H9 (cell line): ENCODE measurements around the gene IGSF22. TPM values are rescaled to one million over a fixed set of nuclear protein-coding genes. Genes with fewer than 3 reads are reported as not detected.

Source experiments
- DNase-seq: peaks from one replicate; pipeline ENCODE4 v3.0.0-alpha.2; 2017
- H2AFZ ChIP-seq: one replicate; pipeline ENCODE4 v1.6.1; 2013; ENCODE audit warnings: mild to moderate bottlenecking, low read length, control low read depth, moderate library complexity
- H2AK5ac ChIP-seq: 2 replicates; pipeline ENCODE4 v1.6.1; 2013; ENCODE audit warnings: low read length, control low read depth, mixed read lengths; ENCODE audit not compliant: insufficient read length
- H2BK120ac ChIP-seq: one replicate; pipeline ENCODE4 v1.6.1; 2013; ENCODE audit warnings: low read depth, mild to moderate bottlenecking, low read length, control low read depth, inconsistent platforms; ENCODE audit not compliant: poor library complexity, severe bottlenecking
- H2BK12ac ChIP-seq: 2 replicates; pipeline ENCODE4 v1.6.1; 2013; ENCODE audit warnings: low read length, control low read depth, mixed read lengths, low read depth; ENCODE audit not compliant: insufficient read length
- H2BK15ac ChIP-seq: 2 replicates; pipeline ENCODE4 v1.6.1; 2013; ENCODE audit warnings: low read depth, low read length, control low read depth
- H2BK20ac ChIP-seq: one replicate; pipeline ENCODE4 v1.6.1; 2013; ENCODE audit warnings: low read depth, mild to moderate bottlenecking, low read length, control low read depth, inconsistent platforms; ENCODE audit not compliant: poor library complexity, severe bottlenecking
- H2BK5ac ChIP-seq: 2 replicates; pipeline ENCODE4 v1.6.1; 2013; ENCODE audit warnings: low read length, control low read depth, mixed read lengths; ENCODE audit not compliant: insufficient read length
- H3K14ac ChIP-seq: 2 replicates; pipeline ENCODE4 v1.6.1; 2013; ENCODE audit warnings: low read length, control low read depth; ENCODE audit not compliant: insufficient read depth
- H3K18ac ChIP-seq: 2 replicates; pipeline ENCODE4 v1.6.1; 2013; ENCODE audit warnings: low read depth, mild to moderate bottlenecking, mixed read lengths, low read length, control low read depth; ENCODE audit not compliant: insufficient read length
- H3K23ac ChIP-seq: 2 replicates; pipeline ENCODE4 v1.6.1; 2013; ENCODE audit warnings: low read length, control low read depth, mixed read lengths, low read depth; ENCODE audit not compliant: insufficient read length
- H3K23me2 ChIP-seq: 2 replicates; pipeline ENCODE4 v1.6.1; 2013; ENCODE audit warnings: low read depth, mild to moderate bottlenecking, mixed read lengths, low read length, control low read depth; ENCODE audit not compliant: insufficient read length, poor library complexity, severe bottlenecking
- H3K27ac ChIP-seq: 2 replicates; pipeline ENCODE4 v1.5.1; 2013; ENCODE audit warnings: low read length, control low read depth, mixed read lengths, low read depth; ENCODE audit not compliant: insufficient read length
- H3K27me3 ChIP-seq: 2 replicates; pipeline ENCODE4 v1.6.1; 2013; ENCODE audit warnings: low read length, control low read depth, inconsistent platforms; ENCODE audit not compliant: insufficient read depth
- H3K4ac ChIP-seq: 2 replicates; pipeline ENCODE4 v1.6.1; 2013; ENCODE audit warnings: low read depth, mild to moderate bottlenecking, control low read depth, inconsistent platforms, low read length, moderate library complexity
- H3K4me1 ChIP-seq: 2 replicates; pipeline ENCODE4 v1.6.1; 2013; ENCODE audit warnings: low read length, control low read depth, inconsistent platforms; ENCODE audit not compliant: insufficient read depth
- H3K4me2 ChIP-seq: 2 replicates; pipeline ENCODE4 v1.6.1; 2013; ENCODE audit warnings: low read length, control low read depth, mixed read lengths; ENCODE audit not compliant: insufficient read length, insufficient read depth
- H3K56ac ChIP-seq: 2 replicates; pipeline ENCODE4 v1.6.1; 2013; ENCODE audit warnings: low read depth, mild to moderate bottlenecking, mixed read lengths, low read length, control low read depth; ENCODE audit not compliant: insufficient read length
- H3K79me1 ChIP-seq: 2 replicates; pipeline ENCODE4 v1.6.1; 2013; ENCODE audit warnings: low read depth, mild to moderate bottlenecking, moderate library complexity, low read length, control low read depth, inconsistent platforms; ENCODE audit not compliant: insufficient read depth, poor library complexity, severe bottlenecking
- H3K79me2 ChIP-seq: 2 replicates; pipeline ENCODE4 v1.6.1; 2013; ENCODE audit warnings: low read length, control low read depth, inconsistent platforms; ENCODE audit not compliant: insufficient read depth
- H3K9ac ChIP-seq: 2 replicates; pipeline ENCODE4 v1.6.1; 2013; ENCODE audit warnings: low read length, control low read depth, mixed read lengths; ENCODE audit not compliant: insufficient read length; ENCODE audit errors: extremely low read depth
- H3K9me3 ChIP-seq: one replicate; pipeline ENCODE4 v1.6.1; 2013; ENCODE audit warnings: low read depth, low read length, inconsistent platforms; ENCODE audit not compliant: control insufficient read depth
- H3T11ph ChIP-seq: one replicate; pipeline ENCODE4 v1.6.1; 2013; ENCODE audit warnings: mild to moderate bottlenecking, low read length, control low read depth, inconsistent platforms
- H4K20me1 ChIP-seq: one replicate; pipeline ENCODE4 v1.6.1; 2013; ENCODE audit not compliant: control insufficient read depth, insufficient read length, insufficient read depth
- H4K5ac ChIP-seq: 2 replicates; pipeline ENCODE4 v1.6.1; 2013; ENCODE audit warnings: low read depth, mild to moderate bottlenecking, mixed read lengths, low read length, control low read depth; ENCODE audit not compliant: insufficient read length
- H4K8ac ChIP-seq: replicated peaks from 2 replicates; pipeline ENCODE4 v1.6.1; 2013; ENCODE audit warnings: low read length, control low read depth, mixed read lengths, low read depth; ENCODE audit not compliant: insufficient read length
- H4K91ac ChIP-seq: 2 replicates; pipeline ENCODE4 v1.6.1; 2013; ENCODE audit warnings: low read depth, mild to moderate bottlenecking, moderate library complexity, mixed read lengths, low read length, control low read depth; ENCODE audit not compliant: insufficient read length
- H3K27ac Mint-ChIP-seq, 3 experiments: 2 replicates in 2 of 3; 3 replicates in 1 of 3; pipeline ENCODE4 v1.8.0; 2020 to 2021; ENCODE audit warnings: mixed read lengths in 3 of 3, mild to moderate bottlenecking in 1 of 3, moderate library complexity in 1 of 3
- H3K27me3 Mint-ChIP-seq: 2 replicates; pipeline ENCODE4 v1.8.0; 2021; ENCODE audit warnings: low read depth, mild to moderate bottlenecking, moderate library complexity, mixed read lengths
- H3K36me3 Mint-ChIP-seq, 3 experiments: 2 replicates in 2 of 3; 3 replicates in 1 of 3; pipeline ENCODE4 v1.8.0; 2020 to 2021; ENCODE audit warnings: low read depth in 3 of 3, mixed read lengths in 3 of 3; ENCODE audit not compliant: insufficient read depth in 1 of 3
- H3K4me1 Mint-ChIP-seq, 2 experiments: 2 replicates each; pipeline ENCODE4 v1.8.0; 2020; ENCODE audit warnings: mixed read lengths in 2 of 2
- H3K4me3 Mint-ChIP-seq, 2 experiments: 2 replicates in 1 of 2; 3 replicates in 1 of 2; pipeline ENCODE4 v1.8.0; 2020 to 2021; ENCODE audit warnings: mild to moderate bottlenecking in 2 of 2, mixed read lengths in 2 of 2, moderate library complexity in 1 of 2
- H3K9me3 Mint-ChIP-seq, 2 experiments: 2 replicates in 1 of 2; 3 replicates in 1 of 2; pipeline ENCODE4 v1.8.0; 2020; ENCODE audit warnings: mild to moderate bottlenecking in 2 of 2, mixed read lengths in 2 of 2, moderate library complexity in 1 of 2
- CTCF ChIP-seq: fragments of 200-600 bp; sonication (generic); conservative IDR thresholded peaks from 3 replicates; pipeline ENCODE4 v1.8.0; 2021; ENCODE audit warnings: antibody characterized with exemption, mild to moderate bottlenecking
- WGBS: extraction: QIAGEN DNeasy Blood & Tissue Kit; methylation state at CpG from one replicate; pipeline ENCODE4 v1.1.7; 2013; ENCODE audit warnings: missing lambda C conversion rate, low lambda C conversion rate, mixed read lengths; ENCODE audit not compliant: insufficient read length; ENCODE audit errors: extremely low coverage; 5-methylcytosine and 5-hydroxymethylcytosine counted together
- total RNA-seq: library from RNA; stranded (reverse); gene quantifications from 2 replicates; pipeline ENCODE4 v1.2.1, GENCODE V29; 2021

The IGSF22 gene
- total RNA-seq, 1 experiment from 2014 or later = 0.35 TPM

GRCh38 chr11:18731441-18731840 lies 5.5 kb upstream of the IGSF22 start:
- H3K18ac ChIP-seq = no peak overlapping the region
- no peak overlapping the region for H2BK20ac ChIP-seq
- H2BK5ac ChIP-seq = no peak overlapping the region
- H2BK120ac ChIP-seq = no peak overlapping the region
- Mint-ChIP-seq H3K27me3 (peaks cover 1% of the 10 kb centered on the region; the same call in 1 of the 2 replicates), H3K4me1 (peaks cover 7 to 20% of the 10 kb centered on the region in 2 experiments), H3K27ac (no peak overlapping the region), H3K4me3 (no peak overlapping the region), H3K36me3 (no peaks in the 10 kb centered on the region; a peak in 1 of 7 replicates), H3K9me3 (no peaks in the 10 kb centered on the region)
- H3K4ac ChIP-seq = no peak overlapping the region
- TF ChIP-seq CTCF = no peak
- WGBS = no CpG with 5 or more reads among the region's 2 CpGs
- H3K79me2 ChIP-seq = no peaks in the 10 kb centered on the region
- H3K4me2 ChIP-seq = no peak overlapping the region
- no peaks in the 10 kb centered on the region for H3K23me2 ChIP-seq
- no peak overlapping the region for H3T11ph ChIP-seq
- H2BK15ac ChIP-seq = no peak overlapping the region
- no peak overlapping the region for H2BK12ac ChIP-seq
- no peaks in the 10 kb centered on the region; the same call in 1 of the 2 replicates for H3K4me1 ChIP-seq
- no peak overlapping the region for H3K27ac ChIP-seq
- H4K20me1 ChIP-seq = no peaks in the 10 kb centered on the region
- no peak overlapping the region for H3K23ac ChIP-seq
- no peak for DNase-seq
- H4K5ac ChIP-seq = no peak overlapping the region
- no peak overlapping the region for H4K8ac ChIP-seq
- H2AK5ac ChIP-seq = no peak overlapping the region
- no peaks in the 10 kb centered on the region for H3K27me3 ChIP-seq
- no peak overlapping the region for H3K14ac ChIP-seq
- H3K56ac ChIP-seq = no peak overlapping the region
- H3K9me3 ChIP-seq = no peaks in the 10 kb centered on the region
- no peak overlapping the region for H4K91ac ChIP-seq
- no peak overlapping the region for H2AFZ ChIP-seq
- H3K9ac ChIP-seq = no peak overlapping the region
- no peaks in the 10 kb centered on the region for H3K79me1 ChIP-seq
